ENCODE data around the gene KDM2B. TPM values are rescaled to one million over a fixed set of nuclear protein-coding genes. Genes with fewer than 3 reads are reported as not detected.

The KDM2B gene
- polyA plus RNA-seq, 3 donors: 77.4 to 80.0 (median 79.4) TPM

GRCh38 chr12:121439715-121440114 lies 141.1 kb downstream of the KDM2B start:
- DNase-seq: no peak

- DNase-seq: no peak
Measured at GRCh38 chr12:121438905-121439304, 141.9 kb downstream of the KDM2B start.

- no peak for DNase-seq
Measured at GRCh38 chr12:121436706-121437105, 144.1 kb downstream of the KDM2B start.

- no peak for DNase-seq
Measured at GRCh38 chr12:121432740-121433480, 147.9 kb downstream of the KDM2B start.

DNA sequence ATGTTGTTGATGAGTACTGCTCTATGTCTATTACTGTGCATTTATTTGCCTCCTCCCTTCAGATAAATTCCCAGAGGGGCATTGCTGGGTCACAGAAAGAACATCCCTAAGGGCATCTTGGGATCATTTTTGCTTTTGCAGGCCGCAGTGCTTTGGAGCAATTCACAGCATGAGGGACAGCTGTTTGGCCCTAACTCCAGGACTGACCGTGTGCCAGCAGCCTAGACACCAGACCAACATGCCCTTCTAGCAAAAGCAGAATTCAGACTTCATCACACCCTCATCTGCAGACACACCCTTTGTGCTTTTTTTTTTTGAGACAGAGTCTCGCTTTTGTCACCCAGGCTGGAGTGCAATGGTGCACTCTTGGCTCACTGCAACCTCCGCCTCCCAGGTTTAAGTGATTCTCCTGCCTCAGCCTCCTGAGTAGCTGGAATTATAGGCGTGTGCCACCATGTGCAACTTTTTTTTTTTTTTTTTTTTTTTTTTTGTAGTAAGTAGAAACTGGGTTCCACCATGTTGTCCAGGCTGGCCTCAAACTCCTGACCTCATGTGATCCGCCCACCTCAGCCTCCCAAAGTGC lies 149.9 kb downstream of the KDM2B start:
- DNase-seq: no peak

DNA sequence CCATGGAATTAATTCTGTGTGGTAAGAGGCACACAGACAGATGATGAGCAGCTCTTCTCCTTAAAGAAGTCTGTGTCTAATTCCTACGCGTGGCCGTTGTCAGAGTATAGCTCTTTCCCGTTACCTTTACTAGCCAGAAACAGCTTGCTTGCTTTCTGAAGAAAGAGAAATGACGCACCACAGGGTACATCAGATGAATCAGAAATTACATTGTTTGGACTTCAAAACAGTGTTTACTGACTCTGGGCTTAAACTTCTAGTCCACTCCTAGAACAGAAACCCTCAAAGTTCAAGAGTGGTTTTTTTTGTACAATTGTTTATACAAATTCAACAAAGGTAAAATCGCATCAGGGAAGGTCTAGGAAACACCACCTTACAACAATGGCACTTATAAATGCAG lies 151.9 kb downstream of the KDM2B start:
- no peak for DNase-seq

- no peak for DNase-seq
Measured at GRCh38 chr12:121427556-121428050, 153.2 kb downstream of the KDM2B start.

DNA sequence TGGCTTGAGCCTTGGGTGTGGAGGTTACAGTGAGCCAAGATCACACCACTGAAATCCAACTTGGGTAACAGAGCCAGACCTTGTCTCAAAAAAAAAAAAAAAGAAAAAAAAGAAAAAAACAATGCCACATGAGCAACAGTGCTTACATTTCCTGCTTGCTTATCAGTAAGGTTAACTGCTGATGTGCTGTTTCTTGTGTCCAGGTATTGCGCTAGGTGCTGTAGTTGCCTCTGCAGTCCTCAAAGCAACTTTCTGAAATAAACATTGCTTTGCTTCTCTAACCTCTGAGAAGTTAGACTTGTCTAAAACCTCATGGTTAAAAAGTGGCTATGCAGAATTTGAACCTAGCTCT lies 156.2 kb downstream of the KDM2B start:
- no peak for DNase-seq

DNA sequence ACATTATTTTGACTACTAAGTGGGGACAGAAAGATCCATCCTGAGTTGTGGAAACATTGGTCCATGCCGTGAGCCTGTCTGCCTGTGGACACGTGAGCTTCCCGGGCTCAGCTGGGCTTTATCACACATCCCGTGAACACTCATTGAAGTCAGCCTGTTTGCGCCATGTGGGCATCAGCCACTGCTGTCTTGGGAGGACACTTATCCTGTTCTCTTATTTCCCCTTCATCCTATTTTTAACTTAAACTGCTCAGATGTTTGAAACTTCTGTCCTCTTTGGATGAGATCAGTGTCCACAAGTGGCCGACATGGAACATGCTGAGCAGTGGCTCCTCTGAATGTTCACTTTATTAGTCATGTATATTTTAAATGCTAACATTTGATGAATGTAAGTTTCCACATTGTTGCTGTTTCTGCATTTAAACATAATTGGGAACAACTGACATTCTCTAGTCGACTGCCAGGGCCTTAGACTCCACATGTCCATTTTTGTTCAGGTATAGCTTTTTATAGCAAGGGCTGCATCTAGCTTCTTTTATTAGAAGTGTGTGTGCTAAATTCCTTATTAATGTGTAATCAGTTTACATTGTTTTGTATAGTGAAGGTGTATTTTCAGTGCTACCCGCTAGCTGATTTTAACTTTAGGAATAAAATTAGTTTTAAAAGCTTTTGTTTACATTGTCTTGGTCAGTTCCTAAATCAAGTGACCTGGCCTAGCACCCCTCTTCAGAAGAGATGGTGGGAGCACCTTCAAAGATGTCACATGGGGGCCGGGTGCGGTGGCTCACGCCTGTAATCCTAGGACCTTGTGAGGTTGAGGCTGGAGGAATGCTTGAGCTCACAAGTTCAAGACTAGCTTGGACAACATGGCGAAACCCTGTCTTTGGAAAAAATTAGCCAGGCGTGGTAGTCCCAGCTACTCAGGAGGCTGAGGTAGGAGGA lies 156.9 kb downstream of the KDM2B start:
- DNase-seq: no peak

DNA sequence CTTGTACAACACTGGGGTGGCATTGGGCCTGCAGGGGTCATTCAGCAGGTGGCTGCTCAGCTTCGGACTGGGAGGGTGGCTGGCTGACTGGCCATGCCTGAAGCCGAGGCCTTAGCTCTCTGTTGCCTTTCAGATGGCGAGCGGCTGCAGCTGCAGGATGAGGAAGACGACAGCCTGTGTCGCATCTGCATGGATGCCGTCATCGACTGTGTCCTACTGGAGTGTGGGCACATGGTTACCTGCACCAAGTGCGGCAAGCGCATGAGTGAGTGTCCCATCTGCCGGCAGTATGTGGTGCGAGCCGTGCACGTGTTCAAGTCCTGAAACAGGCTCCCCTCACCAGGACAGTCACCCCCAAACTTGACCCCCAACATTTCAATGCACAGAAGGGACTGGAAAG lies 157.6 kb downstream of the KDM2B start:
- DNase-seq: no peak

GRCh38 chr12:121420109-121420508 lies 160.7 kb downstream of the KDM2B start:
- DNase-seq: no peak

GRCh38 chr12:121417847-121418246 lies 163.0 kb downstream of the KDM2B start:
- DNase-seq: no peak

DNA sequence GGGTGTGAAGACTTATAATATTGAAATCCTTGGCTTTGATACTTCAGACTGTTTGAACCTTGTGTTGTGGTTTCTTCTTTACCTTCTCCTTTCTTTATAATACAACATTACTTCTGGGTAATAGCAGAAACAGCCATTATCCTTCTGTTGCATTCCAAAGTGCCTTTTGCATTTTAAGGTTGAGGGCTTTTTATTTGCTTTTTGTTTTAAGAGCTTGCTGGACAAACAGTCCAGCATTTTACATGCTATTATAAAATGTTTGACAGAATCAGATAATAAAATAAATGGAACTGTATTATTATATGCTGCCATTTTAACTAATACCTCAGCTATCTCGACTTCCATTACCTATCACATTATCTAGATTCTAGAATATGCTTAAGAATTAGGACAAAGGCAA lies 166.9 kb downstream of the KDM2B start:
- DNase-seq: no peak

DNA sequence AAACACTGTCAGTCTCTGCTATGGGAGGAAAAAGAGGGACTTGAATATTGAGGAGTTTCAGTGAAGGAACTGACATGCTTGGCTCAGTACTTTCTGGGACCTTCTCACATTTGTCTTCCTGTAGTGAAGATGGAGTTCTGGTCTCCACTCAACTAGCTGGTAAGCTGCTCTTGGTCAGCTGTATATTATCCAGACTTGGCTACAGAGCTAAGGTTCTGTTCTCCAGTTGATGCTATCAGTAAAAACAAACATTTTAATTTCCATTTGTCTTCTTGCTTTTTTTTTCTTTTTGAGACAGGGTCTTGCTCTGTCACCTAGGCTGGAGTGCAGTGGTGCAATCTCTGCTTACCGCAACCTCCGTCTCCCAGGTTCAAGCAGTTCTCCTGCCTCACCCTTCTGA lies 175.6 kb downstream of the KDM2B start:
- no peak for DNase-seq

DNA sequence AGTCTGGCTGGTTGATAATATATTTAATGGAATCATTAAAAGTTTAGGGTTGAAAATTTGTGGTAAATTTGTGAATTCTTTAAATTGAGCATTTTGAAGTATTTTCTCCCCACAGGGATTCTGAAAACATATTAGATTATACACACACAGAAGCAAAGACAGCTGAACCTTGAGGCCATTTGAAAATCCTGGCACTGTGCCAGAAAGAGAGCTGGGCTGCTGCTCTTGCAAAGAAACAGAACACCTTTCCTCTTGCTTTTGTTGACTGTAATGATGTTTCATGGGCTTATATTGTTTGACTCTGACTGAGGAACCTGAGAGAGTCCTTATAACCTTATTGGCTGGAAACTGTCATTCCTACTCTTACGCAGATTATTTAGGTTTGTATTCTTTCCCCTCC lies 176.1 kb downstream of the KDM2B start:
- peak; percentile 38 for DNase-seq

DNA sequence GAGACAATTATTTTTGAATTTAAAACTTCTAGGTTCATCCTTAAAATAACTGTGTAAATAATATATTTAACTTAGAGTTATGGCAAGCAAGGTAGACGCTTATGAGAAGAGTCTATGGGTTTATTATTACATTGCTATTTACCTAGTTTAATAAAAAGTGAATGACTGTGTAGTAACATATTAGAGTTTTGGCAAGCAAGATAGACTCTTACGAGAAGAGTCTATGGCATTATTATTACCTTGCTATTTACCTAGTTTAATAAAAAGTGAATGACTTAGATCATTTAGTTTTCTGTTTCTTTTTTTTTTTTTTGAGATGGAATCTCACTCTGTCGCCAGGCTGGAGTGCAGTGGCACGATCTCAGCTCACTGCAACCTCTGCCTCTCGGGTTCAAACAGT lies 177.1 kb downstream of the KDM2B start:
- DNase-seq: no peak

DNA sequence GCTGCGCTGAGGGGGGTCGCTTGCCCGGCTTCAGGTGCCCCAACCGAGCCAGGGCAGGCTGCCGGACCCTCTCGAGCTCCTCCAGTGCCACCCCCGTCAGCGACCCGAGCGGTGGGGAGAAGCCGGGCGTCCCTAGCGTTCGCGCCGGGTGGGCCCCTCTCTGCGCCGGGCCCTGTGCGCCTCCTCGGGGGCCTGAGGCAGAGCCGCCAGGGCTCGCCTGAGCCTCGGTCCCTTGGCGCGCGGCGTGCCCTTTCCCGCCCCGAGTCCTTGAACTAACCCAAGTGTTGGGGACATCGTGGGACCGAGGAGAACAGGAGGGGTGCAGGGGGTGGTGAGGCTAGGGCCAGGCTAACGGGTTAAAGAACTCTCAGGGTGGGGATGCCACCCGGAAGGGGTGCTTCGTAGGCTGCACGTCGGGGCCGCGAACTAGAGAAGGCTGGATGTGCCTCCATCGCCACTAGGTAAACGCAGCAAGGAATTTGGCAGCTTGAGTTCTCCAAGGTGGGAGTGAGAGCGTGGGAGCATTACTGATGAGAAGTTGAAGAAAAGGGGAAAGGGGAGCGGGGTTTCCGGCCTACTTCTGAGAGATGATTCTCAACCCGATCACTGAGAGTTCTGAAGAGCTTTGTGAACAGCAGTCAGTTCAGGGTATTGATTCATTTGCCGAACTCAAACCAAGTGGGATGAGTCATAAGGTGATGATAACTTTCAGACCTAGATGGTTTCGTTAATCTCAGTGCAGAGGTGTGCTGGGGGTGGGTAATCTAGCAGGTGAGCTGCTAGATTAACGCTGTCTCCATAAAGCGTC lies 180.3 kb downstream of the KDM2B start:
- DNase-seq: peak; percentile 53

DNA sequence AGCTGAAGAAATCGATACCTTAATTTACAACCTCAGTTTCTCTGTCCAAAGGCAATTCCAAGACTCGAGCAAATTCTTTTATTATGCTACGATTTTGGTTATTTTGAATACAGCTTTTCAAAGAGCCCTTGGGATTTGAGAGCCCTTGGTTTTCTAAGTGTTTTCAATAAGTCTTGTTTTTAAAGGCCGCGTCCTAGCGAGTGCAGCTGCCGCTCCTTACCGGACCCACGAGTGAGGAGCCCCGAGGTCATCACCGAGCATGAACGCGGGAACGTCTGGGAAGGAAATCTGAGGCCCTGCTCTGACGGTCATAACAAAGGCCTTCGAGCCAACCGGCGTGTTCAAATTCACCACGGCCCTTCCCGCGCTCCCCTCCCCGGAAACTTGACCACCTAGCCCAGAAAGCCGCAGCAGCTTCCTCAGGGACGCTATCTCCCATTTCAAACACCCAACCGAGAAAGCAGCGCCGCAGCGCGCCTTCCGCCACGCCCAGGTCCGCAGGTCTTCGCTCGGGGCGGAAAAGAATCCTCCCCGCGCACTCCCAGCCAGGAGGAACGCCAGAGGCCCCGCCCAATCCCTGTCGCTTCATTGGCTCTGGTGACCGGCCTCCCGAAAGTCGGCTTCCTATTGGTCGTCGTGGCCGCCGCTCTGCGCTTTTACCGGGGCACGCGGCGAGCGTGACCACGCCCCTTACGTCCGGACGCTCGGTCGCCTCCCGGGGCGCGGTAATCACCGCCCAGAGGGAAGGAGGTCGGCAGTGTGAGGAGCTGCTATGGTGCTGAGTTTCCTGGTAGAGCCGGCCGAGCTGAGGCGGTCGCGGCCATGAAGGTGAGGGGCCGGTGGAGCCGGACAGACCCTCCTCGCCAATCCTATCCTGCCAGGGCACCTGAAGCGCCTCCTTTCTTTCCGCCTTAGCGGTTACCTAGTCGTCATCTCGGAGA lies 181.2 kb downstream of the KDM2B start, which contains the start of gene RNF34:
Gene RNF34 (plus strand): TSS at position 728 of the 941 bp plus-strand sequence. CDS start 95 bp downstream, at position 823.
- DNase-seq: peak; percentile 99

GRCh38 chr12:121398355-121398754 lies 182.5 kb downstream of the KDM2B start:
- no peak for DNase-seq

GRCh38 chr12:121397521-121397920 lies 183.3 kb downstream of the KDM2B start:
- no peak for DNase-seq

All from renal pelvis (tissue), 4 donors.